Ishikawa (cell line): ENCODE measurements around the gene NUP93.
A peak's percentile ranks its signal among the peaks of the same experiment; 100 is the strongest.

Experiments used
- CEBPB ChIP-seq: IDR thresholded peaks from 2 replicates; pipeline ENCODE4 v1.6.1; 2012
- EP300 ChIP-seq: IDR thresholded peaks from 2 replicates; pipeline ENCODE4 v1.6.1; 2012; ENCODE audit warnings: borderline replicate concordance
- FOXM1 ChIP-seq: IDR thresholded peaks from 2 replicates; pipeline ENCODE4 v1.6.1; 2012; ENCODE audit warnings: low read depth, borderline replicate concordance
- MAX ChIP-seq: IDR thresholded peaks from 2 replicates; pipeline ENCODE4 v1.6.1; 2012
- RAD21 ChIP-seq: IDR thresholded peaks from 2 replicates; pipeline ENCODE4 v1.6.1; 2012; ENCODE audit warnings: low read depth
- TAF1 ChIP-seq: IDR thresholded peaks from 2 replicates; pipeline ENCODE4 v1.6.1; 2012; ENCODE audit warnings: low read depth, mild to moderate bottlenecking
- USF1 ChIP-seq: IDR thresholded peaks from 2 replicates; pipeline ENCODE4 v1.6.1; 2012
- ZBTB7A ChIP-seq: IDR thresholded peaks from 2 replicates; pipeline ENCODE4 v1.6.1; 2012; ENCODE audit warnings: low read depth
- TF ChIP-seq, protein P1 (sequence below): IDR thresholded peaks from 2 replicates; pipeline ENCODE4 v1.6.1; 2012; ENCODE audit warnings: low read depth, mild to moderate bottlenecking

GRCh38 chr16:56691885-56692284, 38.0 kb upstream of the NUP93 start:
- TF ChIP-seq FOXM1 (peak; percentile 60; the same call in 1 of the 2 replicates), MAX (peak; percentile 45; the same call in 1 of the 2 replicates), CEBPB (no peak), TAF1 (no peak), EP300 (peak; percentile 91), USF1 (peak; percentile 88), RAD21 (no peak; the same call in 1 of the 2 replicates), ZBTB7A (no peak)
- TF ChIP-seq, protein P1, sequence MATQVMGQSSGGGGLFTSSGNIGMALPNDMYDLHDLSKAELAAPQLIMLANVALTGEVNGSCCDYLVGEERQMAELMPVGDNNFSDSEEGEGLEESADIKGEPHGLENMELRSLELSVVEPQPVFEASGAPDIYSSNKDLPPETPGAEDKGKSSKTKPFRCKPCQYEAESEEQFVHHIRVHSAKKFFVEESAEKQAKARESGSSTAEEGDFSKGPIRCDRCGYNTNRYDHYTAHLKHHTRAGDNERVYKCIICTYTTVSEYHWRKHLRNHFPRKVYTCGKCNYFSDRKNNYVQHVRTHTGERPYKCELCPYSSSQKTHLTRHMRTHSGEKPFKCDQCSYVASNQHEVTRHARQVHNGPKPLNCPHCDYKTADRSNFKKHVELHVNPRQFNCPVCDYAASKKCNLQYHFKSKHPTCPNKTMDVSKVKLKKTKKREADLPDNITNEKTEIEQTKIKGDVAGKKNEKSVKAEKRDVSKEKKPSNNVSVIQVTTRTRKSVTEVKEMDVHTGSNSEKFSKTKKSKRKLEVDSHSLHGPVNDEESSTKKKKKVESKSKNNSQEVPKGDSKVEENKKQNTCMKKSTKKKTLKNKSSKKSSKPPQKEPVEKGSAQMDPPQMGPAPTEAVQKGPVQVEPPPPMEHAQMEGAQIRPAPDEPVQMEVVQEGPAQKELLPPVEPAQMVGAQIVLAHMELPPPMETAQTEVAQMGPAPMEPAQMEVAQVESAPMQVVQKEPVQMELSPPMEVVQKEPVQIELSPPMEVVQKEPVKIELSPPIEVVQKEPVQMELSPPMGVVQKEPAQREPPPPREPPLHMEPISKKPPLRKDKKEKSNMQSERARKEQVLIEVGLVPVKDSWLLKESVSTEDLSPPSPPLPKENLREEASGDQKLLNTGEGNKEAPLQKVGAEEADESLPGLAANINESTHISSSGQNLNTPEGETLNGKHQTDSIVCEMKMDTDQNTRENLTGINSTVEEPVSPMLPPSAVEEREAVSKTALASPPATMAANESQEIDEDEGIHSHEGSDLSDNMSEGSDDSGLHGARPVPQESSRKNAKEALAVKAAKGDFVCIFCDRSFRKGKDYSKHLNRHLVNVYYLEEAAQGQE: no peak
